Measurements from ENCODE around the gene LBHD2. TPM values are rescaled to one million over a fixed set of nuclear protein-coding genes. Genes with fewer than 3 reads are reported as not detected.
"Not testable (repeated sequence)": the region's sequence is repeated elsewhere in the genome, so short reads cannot be mapped to it uniquely, and the experiment has no call there.

LBHD2 gene
- total RNA-seq, 1 donor from 2014 or later: not detected

- DNase-seq (ENCODE audit: low spot score in 2 of 2) (no peak), FAIRE-seq (no peak)
These were observed 32.6 kb downstream of the LBHD2 start for GRCh38 chr14:103116636-103117035.

- not testable (repeated sequence) for DNase-seq (ENCODE audit: low spot score in 2 of 2); FAIRE-seq
These were observed 33.5 kb downstream of the LBHD2 start for GRCh38 chr14:103117499-103117898.

GRCh38 chr14:103118018-103118662, 34.1 kb downstream of the LBHD2 start:
- no peak for FAIRE-seq
- no peak for DNase-seq (ENCODE audit: low spot score in 2 of 2)

- FAIRE-seq: no peak
- no peak for DNase-seq (ENCODE audit: low spot score in 2 of 2)
These were observed 34.8 kb downstream of the LBHD2 start for GRCh38 chr14:103118663-103119404.

- not testable (repeated sequence) for FAIRE-seq; DNase-seq (ENCODE audit: low spot score in 2 of 2)
These were observed 35.5 kb downstream of the LBHD2 start for GRCh38 chr14:103119527-103119926.

- FAIRE-seq (no peak), DNase-seq (ENCODE audit: low spot score in 2 of 2) (no peak)
These were observed 37.3 kb downstream of the LBHD2 start for GRCh38 chr14:103121121-103121845.

- FAIRE-seq (no peak), DNase-seq (ENCODE audit: low spot score in 2 of 2) (no peak)
These were observed 38.0 kb downstream of the LBHD2 start for GRCh38 chr14:103121846-103122584.

GRCh38 chr14:103122585-103122946, 38.6 kb downstream of the LBHD2 start:
- FAIRE-seq: no peak
- DNase-seq (ENCODE audit: low spot score in 2 of 2): no peak

- no peak for FAIRE-seq
- no peak for DNase-seq (ENCODE audit: low spot score in 2 of 2)
These were observed 39.1 kb downstream of the LBHD2 start, which contains the start of gene TNFAIP2 for GRCh38 chr14:103122947-103123633. TNFAIP2 (plus strand) TSS chr14:103123461; CDS start chr14:103126458, 2,997 bp downstream.

GRCh38 chr14:103123634-103124500, 39.9 kb downstream of the LBHD2 start:
- no peak for DNase-seq (ENCODE audit: low spot score in 2 of 2)
- no peak for FAIRE-seq

- FAIRE-seq: no peak
- no peak for DNase-seq (ENCODE audit: low spot score in 2 of 2)
These were observed 40.5 kb downstream of the LBHD2 start for GRCh38 chr14:103124501-103125001.

- FAIRE-seq (no peak), DNase-seq (ENCODE audit: low spot score in 2 of 2) (no peak)
These were observed 41.4 kb downstream of the LBHD2 start for GRCh38 chr14:103125098-103126070.

GRCh38 chr14:103126088-103126872, 42.3 kb downstream of the LBHD2 start:
- DNase-seq (ENCODE audit: low spot score in 2 of 2) (peak in 1 of 2 donors; percentile 33), FAIRE-seq (no peak)

GRCh38 chr14:103126873-103127304, 42.9 kb downstream of the LBHD2 start:
- DNase-seq (ENCODE audit: low spot score in 2 of 2) (peak; percentile 75 to 78), FAIRE-seq (no peak)

GRCh38 chr14:103127356-103127755, 43.3 kb downstream of the LBHD2 start:
- FAIRE-seq: no peak

GRCh38 chr14:103127861-103128598, 44.0 kb downstream of the LBHD2 start:
- no peak for DNase-seq (ENCODE audit: low spot score in 2 of 2)

More at GRCh38 chr14:103127356-103127755, 43.3 kb downstream of the LBHD2 start:
- peak in 1 of 2 donors; percentile 15 for DNase-seq (ENCODE audit: low spot score in 2 of 2)

More at GRCh38 chr14:103127861-103128598, 44.0 kb downstream of the LBHD2 start:
- no peak for FAIRE-seq

All from frontal cortex (tissue), 4 donors.